ENCODE measurements around the gene SPINDOC.

GRCh38 chr11:63782749-63783148 is 30.5 kb upstream of the SPINDOC start:
- TF ChIP-seq EZH2 (IDR thresholded peaks at IDR 0.05; ENCODE audit: insufficient read depth, poor library complexity, severe bottlenecking) (no peak), EZH2phosphoT487 (IDR thresholded peaks at IDR 0.05; ENCODE audit: insufficient read depth, low read depth) (no peak)
